Gastrocnemius medialis (tissue), 4 donors: ENCODE data around the gene SLAMF8.

Source experiments
- CTCF ChIP-seq, 5 experiments: fragments of 450-650 bp in 3 of 5; fragments of 200-600 bp in 2 of 5; sonication (generic) in 2 of 5; IDR thresholded peaks in 4 of 5; conservative IDR thresholded peaks in 1 of 5; 1 replicate in 4 of 5; 2 replicates in 1 of 5; pipeline ENCODE4 v1.5.1; 2016 to 2019; ENCODE audit warnings: antibody characterized with exemption in 5 of 5, mild to moderate bottlenecking in 3 of 5, moderate library complexity in 3 of 5
- POLR2A ChIP-seq, 2 donors: fragments of 450-650 bp; IDR thresholded peaks; one replicate each; pipeline ENCODE4 v1.6.1; 2017; ENCODE audit warnings: antibody characterized with exemption in 2 of 2, mild to moderate bottlenecking in 2 of 2, moderate library complexity in 2 of 2

GRCh38 chr1:159817276-159818041, 9.2 kb upstream of the SLAMF8 start:
- TF ChIP-seq CTCF (IDR thresholded peaks at IDR 0.05 in 4 of 5, conservative IDR thresholded peaks at IDR 0.05 in 1 of 5): no peak
- no peak for TF ChIP-seq POLR2A (IDR thresholded peaks at IDR 0.05)
